OCI-LY7 (cell line): Measurements from ENCODE around the gene DAB2IP.
"Not testable (repeated sequence)": the region's sequence is repeated elsewhere in the genome, so short reads cannot be mapped to it uniquely, and the experiment has no call there.

Experiments
- EZH2phosphoT487 ChIP-seq: fragments of 200-600 bp; sonication (generic); IDR thresholded peaks from 2 replicates; pipeline ENCODE4 v1.6.1; 2018; ENCODE audit warnings: low read depth, borderline replicate concordance, mild to moderate bottlenecking, mixed run types, antibody characterized with exemption, low read length, moderate library complexity, mixed read lengths
- TF ChIP-seq, protein P1 (sequence below): fragments of 200-600 bp; sonication (generic); conservative IDR thresholded peaks from 2 replicates; pipeline ENCODE4 v1.5.1; 2014; ENCODE audit warnings: mild to moderate bottlenecking, antibody characterized with exemption, low read length, moderate library complexity, mixed read lengths

DNA sequence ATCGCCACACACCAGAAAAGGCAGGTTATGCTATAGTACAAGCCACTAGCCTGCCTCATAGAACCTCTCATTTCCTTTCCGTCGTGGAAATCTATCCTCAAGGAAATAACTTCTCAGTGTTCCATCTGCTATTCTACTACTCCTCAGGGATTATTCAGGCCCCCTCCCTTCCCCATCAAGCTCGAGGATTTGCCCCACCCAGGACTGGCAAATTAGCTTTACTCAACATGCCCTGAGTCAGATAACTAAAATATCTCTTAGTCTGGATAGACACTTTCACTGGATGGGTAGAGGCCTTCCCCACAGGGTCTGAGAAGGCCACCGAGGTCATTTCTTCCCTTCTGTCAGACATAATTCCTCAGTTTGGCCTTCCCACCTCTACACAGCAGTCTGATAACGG is 142.9 kb downstream of the DAB2IP start:
- TF ChIP-seq, protein P1, sequence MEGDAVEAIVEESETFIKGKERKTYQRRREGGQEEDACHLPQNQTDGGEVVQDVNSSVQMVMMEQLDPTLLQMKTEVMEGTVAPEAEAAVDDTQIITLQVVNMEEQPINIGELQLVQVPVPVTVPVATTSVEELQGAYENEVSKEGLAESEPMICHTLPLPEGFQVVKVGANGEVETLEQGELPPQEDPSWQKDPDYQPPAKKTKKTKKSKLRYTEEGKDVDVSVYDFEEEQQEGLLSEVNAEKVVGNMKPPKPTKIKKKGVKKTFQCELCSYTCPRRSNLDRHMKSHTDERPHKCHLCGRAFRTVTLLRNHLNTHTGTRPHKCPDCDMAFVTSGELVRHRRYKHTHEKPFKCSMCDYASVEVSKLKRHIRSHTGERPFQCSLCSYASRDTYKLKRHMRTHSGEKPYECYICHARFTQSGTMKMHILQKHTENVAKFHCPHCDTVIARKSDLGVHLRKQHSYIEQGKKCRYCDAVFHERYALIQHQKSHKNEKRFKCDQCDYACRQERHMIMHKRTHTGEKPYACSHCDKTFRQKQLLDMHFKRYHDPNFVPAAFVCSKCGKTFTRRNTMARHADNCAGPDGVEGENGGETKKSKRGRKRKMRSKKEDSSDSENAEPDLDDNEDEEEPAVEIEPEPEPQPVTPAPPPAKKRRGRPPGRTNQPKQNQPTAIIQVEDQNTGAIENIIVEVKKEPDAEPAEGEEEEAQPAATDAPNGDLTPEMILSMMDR, result not testable (repeated sequence)
- not testable (repeated sequence) for TF ChIP-seq EZH2phosphoT487
